Renal cortex interstitium (tissue), 11 donors: Measurements from ENCODE around the gene MTERF4. TPM values are rescaled to one million over a fixed set of nuclear protein-coding genes. Genes with fewer than 3 reads are reported as not detected.
A peak's percentile ranks its signal among the peaks of the same experiment; 100 is the strongest.

Experiments
- DNase-seq, 11 donors: peaks; one replicate each; pipeline ENCODE4 v3.0.0-alpha.2; 2013; ENCODE audit warnings: low read depth in 9 of 11, low spot score in 4 of 11; ENCODE audit errors: extremely low read depth in 1 of 11
- polyA plus RNA-seq, 3 donors: library from polyadenylated mRNA; unstranded; fragments of 120-200 nt; gene quantifications; one replicate each; pipeline ENCODE4 v1.2.1, GENCODE V29; 2013; ENCODE audit not compliant: insufficient read length in 3 of 3

The MTERF4 gene
- polyA plus RNA-seq, 3 donors, result 68.5 to 78.4 (median 69.5) TPM

DNA sequence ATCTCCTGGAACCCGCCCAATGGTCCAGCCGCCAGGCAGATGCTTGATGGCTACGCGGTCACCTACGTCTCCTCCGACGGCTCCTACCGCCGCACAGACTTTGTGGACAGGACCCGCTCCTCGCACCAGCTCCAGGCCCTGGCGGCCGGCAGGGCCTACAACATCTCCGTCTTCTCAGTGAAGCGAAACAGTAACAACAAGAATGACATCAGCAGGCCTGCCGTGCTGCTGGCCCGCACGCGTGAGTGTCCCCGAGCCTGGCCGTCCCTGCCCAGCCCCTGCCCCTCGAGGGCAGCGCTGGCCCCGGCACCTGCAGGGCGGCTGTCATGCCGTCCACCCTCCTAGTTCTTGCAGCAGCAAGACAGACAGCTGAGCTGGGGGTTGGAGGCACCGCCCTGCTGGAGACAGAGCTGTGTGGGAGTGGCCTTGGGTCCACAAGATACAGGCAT is 36.7 kb downstream of the MTERF4 start:
- DNase-seq, result peak in 3 of 11 donors; percentile 11 to 41 (median 15)

DNA sequence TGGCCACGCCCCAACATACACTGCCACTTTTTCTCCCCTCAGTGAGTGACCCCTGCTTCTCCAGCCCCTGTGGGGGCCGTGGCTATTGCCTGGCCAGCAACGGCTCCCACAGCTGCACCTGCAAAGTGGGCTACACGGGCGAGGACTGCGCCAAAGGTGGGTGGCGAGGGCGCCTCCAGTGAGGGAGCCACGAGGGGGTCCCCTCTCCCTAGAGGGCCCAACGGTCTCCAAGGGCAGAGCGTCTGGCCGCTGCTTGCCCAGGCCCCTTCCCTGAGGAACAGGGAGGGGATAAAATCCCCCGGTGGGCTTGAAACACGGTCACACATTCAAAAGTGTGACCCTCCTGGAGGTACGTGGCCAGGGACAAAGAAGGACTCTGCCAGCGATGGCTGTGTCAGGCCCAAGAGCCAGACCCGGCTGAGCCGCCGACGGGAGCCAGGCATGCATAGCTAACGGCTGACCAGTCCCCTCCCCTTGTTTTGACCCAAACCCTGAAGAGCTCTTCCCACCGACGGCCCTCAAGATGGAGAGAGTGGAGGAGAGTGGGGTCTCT is 37.2 kb downstream of the MTERF4 start:
- DNase-seq, result no peak

DNA sequence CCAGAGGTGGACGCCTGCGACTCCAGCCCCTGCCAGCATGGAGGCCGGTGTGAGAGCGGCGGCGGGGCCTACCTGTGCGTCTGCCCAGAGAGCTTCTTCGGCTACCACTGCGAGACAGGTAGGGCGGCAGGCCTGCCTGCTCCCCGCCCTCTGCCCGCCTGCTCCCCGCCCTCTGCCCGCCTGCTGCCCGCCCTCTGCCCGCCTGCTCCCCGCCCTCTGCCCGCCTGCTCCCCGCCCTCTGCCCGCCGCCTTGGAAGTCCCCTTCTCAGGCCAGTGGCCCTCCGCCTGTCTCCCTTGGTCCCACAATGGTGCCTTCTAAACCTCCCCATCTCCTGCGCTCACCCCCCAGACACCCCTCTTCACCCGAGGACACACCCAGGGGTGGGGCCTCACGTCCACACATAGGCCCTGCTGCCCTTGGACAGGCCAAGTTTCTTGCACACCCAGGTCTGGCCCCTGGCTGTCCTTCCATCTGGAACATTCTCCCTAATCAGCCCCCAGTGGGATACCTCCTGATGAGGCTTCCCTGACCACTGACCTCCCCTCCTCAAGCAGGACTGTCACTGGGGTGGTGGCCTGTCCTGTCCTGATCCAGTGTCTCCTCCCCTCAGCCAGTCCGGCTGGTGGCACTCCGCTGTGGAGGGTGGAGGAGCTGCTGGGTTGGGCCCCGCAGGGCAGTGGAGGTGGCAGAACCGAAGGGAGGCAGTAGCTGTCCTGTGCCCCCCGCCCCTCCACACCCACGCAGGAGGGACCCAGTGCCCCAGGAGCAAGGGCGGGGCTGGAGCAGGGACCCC is 37.9 kb downstream of the MTERF4 start:
- peak in 1 of 11 donors; percentile 4 for DNase-seq

DNA sequence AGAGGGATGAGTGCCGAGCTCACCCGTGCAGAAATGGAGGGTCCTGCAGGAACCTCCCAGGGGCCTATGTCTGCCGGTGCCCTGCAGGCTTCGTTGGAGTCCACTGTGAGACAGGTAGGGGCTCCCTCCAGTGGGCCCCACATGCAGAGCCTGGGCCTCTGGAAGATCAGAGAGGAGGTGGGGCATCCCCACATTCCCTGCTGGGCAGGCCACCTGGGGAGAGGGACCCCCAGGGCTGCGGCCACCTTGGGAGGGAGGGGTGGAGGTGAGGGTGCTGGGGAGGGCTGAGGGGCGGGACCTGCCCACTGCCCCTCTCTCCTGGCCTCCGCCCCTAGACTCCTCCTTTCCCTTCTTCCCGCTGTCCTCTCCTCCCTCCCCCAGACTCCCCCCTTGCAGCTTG is 38.5 kb downstream of the MTERF4 start:
- DNase-seq, result no peak

DNA sequence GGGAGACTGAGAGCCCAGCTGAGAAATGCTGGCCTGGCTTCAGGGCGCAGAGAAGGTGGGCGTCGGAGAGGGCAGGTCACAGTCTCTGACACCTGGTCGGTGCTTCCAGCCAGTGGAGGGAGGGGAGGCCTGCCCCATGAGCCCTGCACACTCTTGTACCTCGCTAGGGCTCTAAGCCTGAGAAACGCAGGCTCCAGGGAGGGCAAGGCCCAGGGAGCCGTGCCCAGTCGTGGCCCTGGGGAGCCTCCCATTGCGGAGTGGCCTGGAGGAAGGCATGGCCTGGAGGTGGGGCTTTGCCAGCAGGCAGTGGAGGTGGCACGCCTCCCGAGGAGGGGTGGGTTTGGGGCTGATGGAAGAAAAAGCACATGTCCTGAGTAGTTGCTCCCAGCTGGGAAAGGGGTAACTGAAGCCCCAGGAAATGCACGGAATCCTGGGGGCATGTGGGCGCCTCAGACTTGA is 39.0 kb downstream of the MTERF4 start:
- DNase-seq, result no peak

DNA sequence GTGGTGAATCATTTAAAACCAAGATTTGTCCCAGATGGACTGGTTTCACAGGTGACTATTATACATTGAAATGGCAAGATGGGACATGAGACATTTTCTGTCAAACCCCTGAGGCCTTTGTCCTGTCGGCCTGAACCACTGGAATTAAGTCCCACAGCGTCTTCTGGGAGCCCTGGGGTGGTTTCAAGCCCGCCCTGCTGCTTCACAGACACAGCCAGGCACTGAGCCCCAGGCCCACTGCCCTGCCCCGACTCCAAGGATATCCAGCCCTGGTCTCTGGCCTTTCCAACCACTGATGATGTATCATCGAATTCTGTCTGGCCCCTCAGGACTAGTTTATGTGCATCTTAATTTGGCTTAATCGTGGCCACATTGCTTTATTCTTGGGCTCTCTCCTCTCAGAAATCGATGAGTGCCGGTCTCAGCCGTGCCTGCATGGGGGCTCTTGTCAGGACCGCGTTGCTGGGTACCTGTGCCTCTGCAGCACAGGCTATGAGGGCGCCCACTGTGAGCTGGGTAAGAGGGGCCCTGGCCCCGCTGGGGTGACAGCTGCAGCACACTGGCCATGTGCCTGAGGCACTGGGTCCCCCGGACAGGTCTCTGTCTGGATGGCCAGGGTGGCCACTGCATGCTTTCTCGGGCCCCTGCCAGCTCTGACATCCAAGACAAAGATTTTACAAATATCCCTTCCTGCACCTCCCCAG is 39.5 kb downstream of the MTERF4 start:
- no peak for DNase-seq

DNA sequence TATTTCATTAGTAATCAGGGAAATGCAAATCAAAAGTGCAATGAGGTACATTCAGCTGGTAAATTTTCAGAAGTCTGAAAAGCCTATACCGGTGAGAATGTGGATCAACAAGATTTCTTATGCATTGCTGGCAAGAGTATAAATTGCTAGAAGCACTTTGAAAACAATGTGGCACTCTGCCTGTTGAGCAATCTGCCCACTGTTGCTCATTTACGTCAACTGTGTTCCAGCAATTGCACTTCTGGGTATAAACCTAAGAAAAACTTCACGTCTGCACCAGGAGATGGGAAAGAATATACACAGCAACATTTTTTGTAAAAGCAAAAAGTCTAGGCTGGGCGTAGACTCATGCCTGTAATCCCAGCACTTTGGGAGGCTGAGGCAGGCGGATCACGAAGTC is 40.8 kb downstream of the MTERF4 start:
- no peak for DNase-seq

DNA sequence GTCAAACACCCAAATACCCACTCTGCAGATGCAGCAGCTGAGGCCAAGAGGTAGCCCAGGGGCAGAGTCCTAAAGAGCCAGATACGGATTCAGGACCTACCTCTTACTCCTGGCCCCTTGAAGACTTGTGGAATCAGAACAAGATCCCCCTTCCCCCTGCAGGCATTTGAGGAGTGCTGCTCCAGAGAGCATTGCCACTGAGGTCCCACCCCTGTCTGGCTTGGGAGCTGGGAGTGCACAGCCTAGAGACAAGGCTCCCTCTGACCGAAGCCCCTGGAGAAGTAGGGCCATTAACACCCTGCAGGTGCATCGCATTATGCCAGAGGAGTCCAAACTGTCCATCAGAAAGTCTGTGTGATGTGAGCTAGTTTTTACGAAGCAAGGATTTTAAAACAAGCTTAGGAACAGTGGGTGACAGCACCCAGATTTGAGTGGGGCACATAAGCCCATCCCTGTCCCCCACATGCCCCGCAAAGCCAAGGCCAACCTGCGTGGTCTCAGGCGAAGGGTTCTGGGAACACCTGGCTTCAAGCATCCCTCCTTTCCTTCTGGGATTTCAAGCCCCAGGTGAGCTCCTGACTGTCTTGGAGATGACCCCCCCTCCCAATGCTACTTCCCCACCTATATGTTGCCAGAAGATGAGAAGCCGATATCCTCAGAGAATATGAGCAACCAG is 48.4 kb downstream of the MTERF4 start:
- DNase-seq, result no peak

DNA sequence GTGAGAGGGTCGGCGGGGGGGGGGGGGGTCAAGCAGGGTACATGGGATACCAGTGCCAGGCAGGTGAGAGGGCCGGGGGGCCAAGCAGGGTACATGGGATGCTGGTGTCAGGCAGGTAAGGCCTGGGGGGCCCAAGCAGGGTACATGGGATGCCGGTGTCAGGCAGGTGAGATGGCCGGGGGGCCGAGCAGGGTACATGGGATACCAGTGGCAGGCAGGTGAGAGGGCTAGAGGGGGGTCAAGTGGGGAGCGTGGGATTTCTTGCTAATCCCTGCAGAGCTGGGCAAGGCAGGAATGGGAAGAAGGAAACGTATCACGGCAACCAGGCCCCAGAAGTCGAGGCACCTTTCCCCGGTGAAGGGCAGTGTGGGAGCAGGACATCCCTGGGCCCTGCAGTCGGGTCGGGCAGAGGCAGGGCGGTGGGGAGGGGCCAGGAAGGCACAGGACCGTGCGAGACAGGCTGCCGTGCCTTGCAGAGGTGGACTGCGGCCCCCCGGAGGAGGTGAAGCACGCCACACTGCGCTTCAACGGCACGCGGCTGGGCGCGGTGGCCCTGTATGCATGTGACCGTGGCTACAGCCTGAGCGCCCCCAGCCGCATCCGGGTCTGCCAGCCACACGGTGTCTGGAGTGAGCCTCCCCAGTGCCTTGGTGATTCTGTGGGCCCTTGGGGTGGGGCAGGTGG is 49.3 kb downstream of the MTERF4 start:
- DNase-seq, result no peak

DNA sequence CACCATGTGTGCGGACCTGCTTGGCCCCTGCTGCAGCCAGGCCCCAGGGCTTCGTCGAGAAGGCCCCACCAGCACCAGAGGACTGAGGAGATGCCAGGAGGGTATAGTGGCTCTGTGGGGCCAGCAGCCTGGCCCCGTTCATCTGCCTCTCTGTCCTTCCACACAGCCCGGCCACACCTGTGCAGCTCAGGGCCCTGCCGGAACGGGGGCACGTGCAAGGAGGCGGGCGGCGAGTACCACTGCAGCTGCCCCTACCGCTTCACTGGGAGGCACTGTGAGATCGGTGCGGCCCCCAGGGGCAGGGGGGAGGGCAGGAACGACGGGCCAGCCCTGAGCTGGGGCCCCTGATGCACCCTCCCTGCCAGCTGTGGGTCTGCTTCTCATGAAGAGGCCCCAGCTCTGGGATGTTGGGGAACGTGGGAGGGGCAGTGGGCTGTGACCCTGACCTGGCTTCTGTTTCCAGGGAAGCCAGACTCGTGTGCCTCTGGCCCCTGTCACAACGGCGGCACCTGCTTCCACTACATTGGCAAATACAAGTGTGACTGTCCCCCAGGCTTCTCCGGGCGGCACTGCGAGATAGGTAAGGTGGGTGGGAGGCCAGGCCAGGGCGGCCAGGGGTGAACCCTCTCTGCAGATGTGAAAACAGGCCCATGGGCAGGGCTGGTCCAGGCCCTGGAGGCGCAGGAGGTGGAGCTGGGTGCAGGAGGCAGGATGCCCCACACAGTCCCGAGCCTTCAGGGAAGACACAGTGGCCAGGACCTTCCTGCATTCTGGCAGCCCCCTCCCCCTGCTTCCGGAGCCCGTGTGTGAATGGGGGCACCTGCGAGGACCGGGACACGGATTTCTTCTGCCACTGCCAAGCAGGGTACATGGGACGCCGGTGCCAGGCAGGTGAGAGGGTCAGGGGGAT is 50.3 kb downstream of the MTERF4 start:
- no peak for DNase-seq

DNA sequence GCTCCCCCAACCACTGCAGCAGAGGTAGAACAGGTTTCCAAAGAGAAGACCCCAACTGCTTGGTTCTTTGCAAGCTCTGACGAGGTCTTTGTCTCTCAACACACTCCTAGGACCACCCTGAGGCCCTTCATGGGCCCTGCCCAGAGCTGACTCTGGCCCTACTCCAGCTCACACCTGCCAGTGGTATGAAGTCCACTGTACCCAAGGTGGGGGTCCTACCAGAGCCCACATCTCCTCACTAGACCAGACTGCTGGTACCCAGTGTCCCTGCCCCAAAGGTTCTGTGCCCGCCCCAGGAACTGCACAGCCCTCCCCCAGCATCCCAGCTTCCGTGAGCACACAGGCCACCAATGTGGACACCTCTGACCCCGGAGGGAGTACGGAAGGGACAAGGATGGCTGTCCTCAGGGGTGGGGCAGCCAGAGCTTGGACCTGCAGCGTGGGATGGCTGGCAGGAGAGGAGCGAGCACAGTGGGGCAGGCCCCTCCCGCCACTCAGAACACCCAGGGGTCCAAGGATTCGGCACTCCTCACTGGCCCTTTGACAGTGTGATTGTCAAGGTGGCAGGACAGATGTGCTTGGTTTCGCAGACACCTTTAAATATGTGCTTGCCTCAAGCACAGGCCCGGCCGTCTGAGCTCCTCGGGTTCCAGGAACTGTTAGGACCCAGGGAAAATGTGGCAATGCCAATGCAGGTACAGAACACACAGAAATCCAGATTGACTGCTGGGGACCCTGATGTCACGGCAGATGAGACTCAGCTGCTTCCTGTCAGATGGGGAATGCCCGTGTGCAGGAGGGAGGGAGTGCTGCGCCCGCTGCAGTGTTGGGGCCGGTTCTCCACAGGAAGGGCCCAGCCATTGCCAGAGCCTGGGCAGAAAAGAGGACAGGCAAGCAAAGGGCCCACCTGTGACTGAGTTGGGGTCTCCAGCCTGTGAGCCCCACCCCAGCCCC is 51.2 kb downstream of the MTERF4 start:
- no peak for DNase-seq

DNA sequence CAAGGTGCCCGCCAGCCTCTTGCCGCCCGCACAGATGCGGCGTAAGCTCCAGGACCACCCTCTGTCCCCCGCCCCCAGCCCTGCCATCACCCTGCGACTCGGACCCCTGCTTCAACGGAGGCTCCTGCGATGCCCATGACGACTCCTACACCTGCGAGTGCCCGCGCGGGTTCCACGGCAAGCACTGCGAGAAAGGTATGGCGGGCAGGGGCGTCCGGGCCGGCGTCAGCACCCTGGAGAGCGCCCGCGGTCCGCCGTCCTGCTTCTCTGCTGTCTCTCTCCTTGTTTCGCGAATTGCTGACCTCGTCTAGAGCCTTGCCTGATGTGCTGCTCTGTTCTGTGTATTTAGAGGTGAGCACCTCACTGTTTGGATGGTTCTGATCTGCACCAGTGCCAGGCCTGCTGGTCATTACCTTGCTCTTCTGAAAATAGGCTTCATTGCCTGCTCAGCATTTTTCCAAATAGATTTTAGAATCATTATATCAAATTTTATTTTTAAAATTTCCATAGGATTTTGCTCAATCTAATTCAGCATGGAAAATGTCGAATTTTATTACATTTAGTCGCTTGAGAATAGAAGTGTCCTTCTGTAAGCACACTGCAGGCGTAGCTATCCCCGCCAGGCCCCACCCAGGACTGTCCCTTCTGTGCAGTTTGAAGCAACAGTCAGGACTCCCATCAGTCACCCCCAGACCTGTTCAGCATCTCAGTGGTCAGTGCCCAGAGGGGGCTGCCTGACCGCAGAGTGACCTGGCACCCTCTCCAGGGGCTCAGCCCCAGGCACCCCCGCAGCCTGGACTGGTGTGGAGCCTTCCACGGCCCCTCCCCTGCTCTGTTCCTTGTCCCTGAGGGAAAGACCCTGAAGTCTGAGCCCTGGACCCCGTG is 52.1 kb downstream of the MTERF4 start:
- peak in 3 of 11 donors; percentile 15 to 47 (median 36) for DNase-seq

DNA sequence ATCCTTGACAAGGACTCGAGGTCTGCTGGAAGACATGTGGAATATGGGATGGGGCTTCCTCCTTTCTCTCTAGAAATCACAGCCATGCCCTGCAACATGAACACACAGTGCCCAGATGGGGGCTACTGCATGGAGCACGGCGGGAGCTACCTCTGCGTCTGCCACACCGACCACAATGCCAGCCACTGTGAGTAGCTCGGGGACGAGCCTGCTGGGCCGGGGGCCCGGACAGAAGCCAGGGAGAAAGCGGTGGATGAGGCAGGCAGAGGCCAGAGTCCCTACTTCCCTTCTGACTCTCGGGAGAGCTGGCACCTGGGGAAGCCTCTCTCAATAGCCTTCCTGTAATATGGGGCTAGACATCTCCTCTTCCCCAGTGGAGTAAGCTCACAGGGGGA is 53.1 kb downstream of the MTERF4 start:
- DNase-seq, result no peak

DNA sequence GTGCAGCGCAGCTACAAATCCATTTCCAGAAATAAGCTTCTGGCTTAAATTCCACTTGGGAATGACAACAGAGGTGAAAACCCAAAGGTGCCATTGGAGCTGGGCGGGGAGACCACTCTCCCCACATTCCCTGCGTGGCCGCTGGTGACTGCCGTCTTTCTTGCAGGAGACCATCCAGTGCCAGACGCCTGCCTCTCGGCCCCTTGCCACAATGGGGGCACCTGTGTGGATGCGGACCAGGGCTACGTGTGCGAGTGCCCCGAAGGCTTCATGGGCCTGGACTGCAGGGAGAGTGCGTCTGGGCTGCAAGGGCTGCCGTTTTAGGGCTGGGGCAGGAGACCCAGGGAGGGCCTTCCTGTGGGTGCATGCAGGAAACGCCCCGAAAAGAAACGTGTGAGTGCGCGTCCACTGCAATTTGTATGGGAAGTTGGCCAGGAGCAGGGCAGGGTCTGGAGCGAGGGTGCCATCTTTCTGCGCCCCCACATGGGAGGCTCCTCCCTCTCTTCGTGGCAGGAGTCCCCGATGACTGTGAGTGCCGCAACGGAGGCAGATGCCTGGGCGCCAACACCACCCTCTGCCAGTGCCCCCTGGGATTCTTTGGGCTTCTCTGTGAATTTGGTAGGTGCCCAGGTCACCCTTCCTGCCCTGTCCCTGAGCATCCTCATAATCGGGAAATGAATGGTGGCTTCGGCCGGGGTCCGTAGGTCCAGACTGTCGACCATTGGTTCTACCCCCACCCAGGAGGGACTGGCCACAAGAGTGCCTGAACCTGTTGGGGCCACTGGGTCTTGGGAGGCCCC is 53.7 kb downstream of the MTERF4 start:
- DNase-seq, result no peak
